GM18507 (cell line): ENCODE measurements around the gene PPP6R2.

Experiments used
- DNase-seq: peaks from one replicate; pipeline ENCODE4 v3.0.0; 2011; ENCODE audit warnings: low read depth; ENCODE audit not compliant: insufficient read length; ENCODE audit errors: extremely low spot score
- FAIRE-seq: peaks from 2 replicates; lab custom pipeline; 2011; peaks lifted over from hg19 to GRCh38; lab: Jason Lieb, UNC

Gene PPP6R2

DNA sequence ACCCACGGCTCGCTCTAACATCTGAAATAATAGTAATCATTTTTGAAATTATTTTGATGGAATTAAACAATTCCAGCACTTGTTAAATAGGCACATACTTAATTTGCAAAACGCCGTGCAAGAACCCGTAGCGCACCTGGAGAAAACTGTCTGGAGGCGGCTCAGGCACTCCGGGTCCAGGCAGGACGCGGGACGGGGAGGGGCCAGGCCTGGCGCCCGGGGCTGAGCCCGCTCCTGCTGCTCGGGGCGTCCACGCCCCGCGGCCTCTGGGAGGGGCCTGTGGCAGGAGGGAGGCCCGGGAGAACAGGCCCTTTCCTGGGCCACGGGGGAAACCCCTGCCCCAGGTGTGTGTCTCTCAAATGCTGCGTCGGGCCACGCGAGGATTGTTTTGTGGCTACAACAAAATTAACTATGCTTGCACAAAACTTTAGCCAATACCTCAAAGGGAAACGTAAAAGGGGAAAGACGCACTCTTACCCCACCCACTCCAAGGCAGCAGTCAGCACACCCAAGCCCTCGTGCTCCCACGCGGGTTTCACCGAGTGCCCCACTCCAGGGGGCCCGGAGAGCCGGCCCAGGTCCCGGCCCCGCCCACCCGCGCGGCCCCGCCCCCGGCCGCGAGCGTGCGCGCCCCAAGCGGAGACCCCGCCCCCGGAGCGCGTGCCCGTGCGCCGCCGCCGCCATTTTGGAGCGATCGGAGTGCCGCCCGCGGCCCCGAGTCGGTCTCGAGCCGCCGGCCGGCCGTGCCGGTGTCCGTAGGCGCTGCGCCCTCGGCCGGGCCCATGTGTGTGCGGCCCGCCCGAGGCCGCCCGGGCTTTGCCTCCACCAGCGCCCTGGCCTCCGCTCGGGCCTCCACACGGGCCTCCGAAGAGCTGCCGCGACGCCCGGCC, at the start of gene PPP6R2:
Gene PPP6R2, plus strand, starts transcription at position 677 of the 890 bp plus-strand sequence. CDS start 50,582 bp downstream, outside the sequence.
- peak; percentile 55 for FAIRE-seq
- peak; percentile 76 for DNase-seq

DNA sequence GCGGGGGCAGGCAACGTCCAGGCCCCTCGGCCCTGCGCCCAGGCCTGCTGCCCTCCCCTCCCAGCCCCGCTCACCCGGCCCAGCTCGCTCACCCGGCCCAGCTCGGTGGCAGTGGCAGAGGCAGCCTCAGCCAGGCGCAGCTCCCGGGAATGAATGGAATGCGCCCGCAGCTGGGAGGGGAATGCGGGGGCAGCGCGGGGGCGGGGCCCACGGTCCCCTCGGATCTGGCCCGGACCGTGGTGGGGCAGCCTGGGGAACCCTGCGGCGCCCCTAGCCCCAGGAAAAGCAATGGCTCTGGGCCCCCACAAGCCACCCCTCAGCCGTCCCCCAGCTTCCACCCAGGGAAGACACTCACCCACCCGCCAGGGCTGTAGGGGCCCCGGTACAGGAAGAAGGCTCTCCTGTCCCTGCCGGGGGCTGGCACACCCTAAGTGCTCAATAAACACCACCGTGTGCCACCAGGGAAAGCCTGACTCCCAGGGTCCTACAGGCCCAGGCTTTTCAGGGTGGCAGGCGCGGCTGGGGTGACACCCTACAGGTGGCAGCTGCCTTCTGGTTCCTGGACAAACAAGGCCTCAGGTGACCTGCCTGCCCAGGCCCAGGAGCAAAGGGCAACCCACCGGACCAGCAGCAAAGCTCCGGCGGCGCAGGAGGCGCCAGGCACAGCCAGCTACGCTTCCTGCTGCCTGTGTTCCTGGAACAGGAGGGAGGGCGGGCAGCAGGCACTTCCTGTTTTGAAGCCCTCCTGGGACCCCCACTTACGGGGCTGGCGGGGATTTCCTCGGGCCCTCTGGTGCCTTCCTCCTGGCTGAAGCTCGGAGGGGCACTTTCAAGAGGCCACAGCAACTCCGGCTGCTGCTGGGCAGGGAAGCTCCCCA, 49.4 kb upstream of the PPP6R2 start:
- FAIRE-seq (no peak), DNase-seq (no peak)

DNA sequence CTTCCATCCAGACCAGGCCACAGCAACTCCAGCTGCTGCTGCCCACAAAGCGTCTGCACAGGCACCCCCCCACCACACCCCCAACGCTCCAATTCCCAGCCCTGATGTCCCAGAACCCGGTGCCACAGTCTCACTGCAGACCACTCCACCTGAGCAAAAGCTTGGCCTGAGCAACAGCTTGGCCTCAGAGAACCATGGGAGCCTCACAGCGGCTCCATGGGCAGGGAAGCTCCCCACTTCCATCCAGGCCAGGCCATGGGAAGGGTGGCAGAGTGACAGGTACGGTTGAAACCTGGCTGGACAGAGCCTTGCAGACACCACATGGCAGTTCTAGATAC, 48.8 kb upstream of the PPP6R2 start:
- FAIRE-seq (no peak), DNase-seq (no peak)

DNA sequence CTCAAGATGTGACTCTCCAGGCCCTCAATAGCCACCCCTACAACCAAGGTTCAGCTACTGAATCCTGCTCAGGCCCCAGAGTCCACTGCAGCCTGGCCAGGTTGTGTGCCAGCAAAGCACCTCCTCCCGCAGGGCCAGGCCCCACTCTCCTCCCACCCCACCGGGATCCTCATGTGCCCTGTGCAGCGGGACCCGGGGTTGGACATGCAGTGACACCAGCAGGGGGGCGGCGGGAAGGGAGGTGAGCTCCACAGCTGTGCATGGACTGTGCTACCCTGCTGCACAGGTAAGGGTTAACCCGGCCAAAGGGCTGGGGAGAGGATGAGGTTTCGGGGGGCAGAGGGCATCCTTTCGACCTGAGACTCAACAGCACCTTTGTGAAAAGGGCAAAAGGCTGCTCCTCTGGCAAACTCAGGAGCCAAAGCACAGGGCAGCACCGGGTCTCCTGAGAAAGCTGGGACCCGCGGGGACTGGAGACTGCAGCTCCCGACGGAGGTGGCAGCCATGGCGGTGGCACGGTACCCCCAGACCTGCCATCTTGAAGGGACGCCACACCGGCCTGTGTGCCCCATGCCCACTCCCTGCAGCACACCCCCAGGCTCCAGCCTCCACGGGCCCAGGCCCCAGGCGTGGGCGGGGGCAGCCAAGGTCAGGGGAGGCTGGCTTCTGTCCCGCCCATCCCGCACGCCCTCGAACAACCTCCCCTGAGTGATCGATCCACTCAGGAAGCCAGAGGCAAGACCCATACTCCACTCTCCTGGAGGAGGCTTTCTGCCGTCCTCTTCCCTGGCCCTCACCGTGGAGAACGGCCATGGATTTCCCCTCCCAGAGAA, 46.3 kb upstream of the PPP6R2 start:
- DNase-seq, result no peak
- FAIRE-seq, result no peak

- FAIRE-seq, result no peak
- DNase-seq, result no peak
These were observed 45.4 kb upstream of the PPP6R2 start for GRCh38 chr22:50297510-50298265.

GRCh38 chr22:50298266-50298637, 44.9 kb upstream of the PPP6R2 start:
- DNase-seq (no peak), FAIRE-seq (no peak)

DNA sequence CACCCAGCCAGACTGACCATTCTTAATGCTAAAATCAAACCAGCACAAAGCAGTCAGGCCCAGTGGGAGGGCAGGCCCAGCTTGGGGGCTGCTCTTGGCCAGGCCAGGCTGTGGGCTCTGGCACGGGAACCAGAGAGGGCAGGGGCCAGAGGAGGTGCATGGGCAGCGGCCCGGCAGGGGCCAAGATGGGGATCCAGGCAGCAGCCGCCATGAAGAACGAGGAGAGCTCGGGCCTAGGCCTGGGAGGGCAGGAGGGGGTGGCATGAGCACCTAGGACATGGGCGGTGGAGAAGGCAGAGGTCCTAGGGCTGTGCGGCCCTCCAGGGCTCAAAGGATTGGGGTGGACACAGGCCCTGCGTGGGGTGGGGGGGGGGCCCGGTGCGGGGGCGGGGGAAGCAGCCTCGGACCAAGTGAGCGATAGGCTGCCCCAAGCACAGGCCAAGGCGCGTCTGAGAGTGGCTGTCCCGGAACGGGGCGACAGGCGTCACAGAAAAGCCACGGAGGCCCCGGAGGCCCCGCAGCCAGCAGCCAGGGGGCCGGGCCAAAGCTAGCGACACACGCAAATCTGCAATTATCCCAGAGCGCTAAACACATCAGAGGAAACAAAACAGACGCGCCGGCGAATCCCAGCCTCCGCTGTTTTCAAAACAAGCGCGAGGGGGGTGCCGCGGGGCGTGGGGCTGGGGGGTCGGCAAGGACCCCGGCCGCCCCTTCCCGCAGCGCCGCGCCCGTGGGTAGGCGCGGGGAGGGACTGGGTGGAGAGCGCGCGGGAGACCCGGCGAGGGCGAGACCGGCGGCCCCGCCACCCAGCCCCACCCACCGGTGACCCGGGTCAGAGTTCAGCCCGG, 44.0 kb upstream of the PPP6R2 start:
- FAIRE-seq (no peak), DNase-seq (no peak)

GRCh38 chr22:50299785-50300619, 43.1 kb upstream of the PPP6R2 start:
- FAIRE-seq (no peak), DNase-seq (no peak)

DNA sequence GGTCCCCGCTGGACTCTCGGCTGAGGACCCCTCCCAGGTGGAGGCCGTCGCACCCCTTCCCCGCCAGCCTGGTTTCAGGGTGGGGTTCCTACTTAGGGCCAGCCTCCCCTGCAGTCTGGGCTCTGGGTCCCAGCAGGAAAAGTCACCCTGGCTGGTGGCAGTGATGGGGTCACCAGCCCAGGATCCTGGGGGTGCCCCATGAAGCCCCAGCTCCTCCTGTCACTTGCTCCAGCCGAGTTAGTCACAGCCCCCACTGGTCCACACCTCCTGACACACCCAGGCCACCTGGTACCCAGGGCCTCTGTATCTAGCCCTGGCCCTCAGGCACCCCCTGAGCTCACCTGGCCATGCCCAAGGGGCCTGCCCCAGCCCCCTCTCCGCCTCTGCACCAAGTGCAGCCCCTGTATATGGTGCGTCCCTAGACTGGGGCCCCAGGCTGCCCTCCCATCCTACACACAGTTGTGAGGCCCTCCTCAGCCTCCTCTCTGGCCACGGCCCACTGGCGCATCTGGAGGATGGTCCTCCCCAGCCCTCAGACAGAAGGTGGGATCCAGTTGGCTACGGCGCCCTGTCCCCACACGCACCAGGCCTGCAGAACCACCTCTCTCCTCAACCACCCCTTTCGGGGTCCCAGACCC, 42.4 kb upstream of the PPP6R2 start:
- DNase-seq (no peak), FAIRE-seq (no peak)

GRCh38 chr22:50301581-50301991, 41.5 kb upstream of the PPP6R2 start:
- no peak for DNase-seq
- peak; percentile 59 for FAIRE-seq

GRCh38 chr22:50302041-50302541, 41.0 kb upstream of the PPP6R2 start:
- FAIRE-seq (no peak), DNase-seq (no peak)

GRCh38 chr22:50302564-50302963, 40.6 kb upstream of the PPP6R2 start:
- DNase-seq, result no peak
- FAIRE-seq, result no peak

DNA sequence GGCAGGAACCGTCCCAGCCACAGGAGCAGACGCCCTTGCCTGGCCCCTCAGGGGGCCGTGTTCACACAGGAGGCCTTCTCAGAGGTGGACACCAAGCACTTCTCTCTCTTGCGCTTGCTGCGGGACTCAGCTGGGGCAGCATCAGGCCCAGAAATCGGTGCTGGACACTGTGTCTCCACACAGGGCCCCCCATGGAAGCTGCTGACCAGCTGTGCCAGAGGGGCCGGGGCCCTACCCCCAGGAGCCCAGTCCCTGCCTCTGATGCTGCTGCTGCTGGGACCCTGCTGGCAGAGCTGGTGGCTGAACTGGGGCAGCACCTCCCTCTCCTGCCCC, 39.6 kb upstream of the PPP6R2 start:
- no peak for DNase-seq
- no peak for FAIRE-seq

DNA sequence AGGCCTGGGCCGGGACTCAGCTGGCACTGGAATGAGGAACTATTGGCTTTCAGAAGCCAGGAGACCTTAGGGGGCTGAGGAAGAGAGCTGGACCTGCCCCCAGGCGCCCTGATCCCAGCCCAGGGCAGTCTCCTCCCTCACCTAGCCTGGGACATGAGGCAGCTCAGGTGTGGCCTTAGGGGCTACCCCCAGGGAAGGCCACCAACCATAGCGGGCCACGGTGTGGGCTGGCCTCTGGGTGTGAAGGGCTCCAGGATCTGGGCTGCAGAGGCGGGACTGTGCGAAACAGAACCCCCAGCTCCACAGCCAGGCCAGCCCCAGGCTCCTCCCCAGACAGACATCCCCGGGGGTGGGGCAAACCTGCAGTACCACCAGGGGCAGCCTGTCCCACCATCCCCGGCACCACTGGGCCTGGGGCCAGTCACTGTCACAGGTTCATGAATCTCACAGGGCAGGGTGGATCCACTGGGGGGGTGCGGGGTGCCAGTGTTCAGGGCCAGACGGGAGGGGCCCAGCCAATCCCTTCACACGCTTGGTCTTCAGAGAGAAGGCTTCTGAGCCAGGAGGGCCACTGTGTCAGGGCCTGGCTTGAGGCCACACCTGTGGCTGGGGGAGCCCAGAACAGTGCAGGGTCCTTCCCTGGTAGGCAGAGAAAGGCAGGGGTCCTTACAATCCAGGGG, 39.1 kb upstream of the PPP6R2 start:
- FAIRE-seq, result peak; percentile 44
- DNase-seq, result no peak

- FAIRE-seq (no peak), DNase-seq (no peak)
These were observed 38.4 kb upstream of the PPP6R2 start for GRCh38 chr22:50304528-50305392.
